Mesendoderm (in vitro differentiated cells): ENCODE measurements around the gene RBMS3.
A peak's percentile ranks its signal among the peaks of the same experiment; 100 is the strongest.

Experiments used
- DNase-seq: peaks from one replicate; pipeline ENCODE4 v3.0.0; 2013
- H2AK5ac ChIP-seq: 2 replicates; pipeline ENCODE4 v1.6.1; 2013; ENCODE audit warnings: low read length, inconsistent platforms
- H2BK120ac ChIP-seq: 2 replicates; pipeline ENCODE4 v1.6.1; 2013; ENCODE audit warnings: low read depth, mild to moderate bottlenecking, low read length, moderate library complexity, mixed read lengths
- H2BK15ac ChIP-seq: replicated peaks from 2 replicates; pipeline ENCODE4 v1.6.1; 2013; ENCODE audit warnings: low read depth, mild to moderate bottlenecking, moderate library complexity
- H2BK5ac ChIP-seq: 2 replicates; pipeline ENCODE4 v1.6.1; 2013; ENCODE audit warnings: low read length, inconsistent platforms
- H3K18ac ChIP-seq: 2 replicates; pipeline ENCODE4 v1.6.1; 2013; ENCODE audit warnings: mild to moderate bottlenecking, low read length, mixed read lengths
- H3K23ac ChIP-seq: one replicate; pipeline ENCODE4 v1.6.1; 2013; ENCODE audit warnings: low read length
- H3K27ac ChIP-seq: 2 replicates; pipeline ENCODE4 v1.5.1; 2013; ENCODE audit warnings: low read depth, mild to moderate bottlenecking, inconsistent platforms, low read length, moderate library complexity
- H3K27me3 ChIP-seq: 2 replicates; pipeline ENCODE4 v1.6.1; 2013; ENCODE audit warnings: low read length, control low read depth, mild to moderate bottlenecking, inconsistent platforms; ENCODE audit not compliant: insufficient read depth, poor library complexity
- H3K36me3 ChIP-seq: 2 replicates; pipeline ENCODE4 v1.6.1; 2013; ENCODE audit warnings: low read length, inconsistent platforms; ENCODE audit not compliant: control insufficient read depth, insufficient read depth
- H3K4ac ChIP-seq: one replicate; pipeline ENCODE4 v1.6.1; 2013; ENCODE audit warnings: low read depth, mild to moderate bottlenecking, low read length, moderate library complexity
- H3K4me1 ChIP-seq: 2 replicates; pipeline ENCODE4 v1.6.1; 2013; ENCODE audit warnings: low read depth, low read length, inconsistent platforms; ENCODE audit not compliant: control insufficient read depth
- H3K4me2 ChIP-seq: 2 replicates; pipeline ENCODE4 v1.6.1; 2013; ENCODE audit warnings: low read length
- H3K4me3 ChIP-seq: 2 replicates; pipeline ENCODE4 v1.5.1; 2013; ENCODE audit warnings: mild to moderate bottlenecking, low read length
- H3K56ac ChIP-seq: one replicate; pipeline ENCODE4 v1.6.1; 2013; ENCODE audit warnings: low read length
- H3K79me1 ChIP-seq: 2 replicates; pipeline ENCODE4 v1.6.1; 2013; ENCODE audit warnings: low read length, inconsistent platforms
- H3K79me2 ChIP-seq: 2 replicates; pipeline ENCODE4 v1.6.1; 2013; ENCODE audit warnings: mild to moderate bottlenecking, low read length; ENCODE audit not compliant: control insufficient read depth, insufficient read depth
- H3K9ac ChIP-seq: 2 replicates; pipeline ENCODE4 v1.6.1; 2013; ENCODE audit warnings: low read length, inconsistent platforms
- H4K5ac ChIP-seq: one replicate; pipeline ENCODE4 v1.6.1; 2013; ENCODE audit warnings: low read length
- H4K8ac ChIP-seq: one replicate; pipeline ENCODE4 v1.6.1; 2013; ENCODE audit warnings: low read depth, mild to moderate bottlenecking, control low read depth, low read length, moderate library complexity
- WGBS: extraction: QIAGEN DNeasy Blood & Tissue Kit; methylation state at CpG from one replicate; pipeline ENCODE4 v1.1.7; 2013; ENCODE audit warnings: low lambda C conversion rate, missing lambda C conversion rate; ENCODE audit not compliant: insufficient coverage; ENCODE audit errors: extremely low coverage; 5-methylcytosine and 5-hydroxymethylcytosine counted together

RBMS3 gene

DNA sequence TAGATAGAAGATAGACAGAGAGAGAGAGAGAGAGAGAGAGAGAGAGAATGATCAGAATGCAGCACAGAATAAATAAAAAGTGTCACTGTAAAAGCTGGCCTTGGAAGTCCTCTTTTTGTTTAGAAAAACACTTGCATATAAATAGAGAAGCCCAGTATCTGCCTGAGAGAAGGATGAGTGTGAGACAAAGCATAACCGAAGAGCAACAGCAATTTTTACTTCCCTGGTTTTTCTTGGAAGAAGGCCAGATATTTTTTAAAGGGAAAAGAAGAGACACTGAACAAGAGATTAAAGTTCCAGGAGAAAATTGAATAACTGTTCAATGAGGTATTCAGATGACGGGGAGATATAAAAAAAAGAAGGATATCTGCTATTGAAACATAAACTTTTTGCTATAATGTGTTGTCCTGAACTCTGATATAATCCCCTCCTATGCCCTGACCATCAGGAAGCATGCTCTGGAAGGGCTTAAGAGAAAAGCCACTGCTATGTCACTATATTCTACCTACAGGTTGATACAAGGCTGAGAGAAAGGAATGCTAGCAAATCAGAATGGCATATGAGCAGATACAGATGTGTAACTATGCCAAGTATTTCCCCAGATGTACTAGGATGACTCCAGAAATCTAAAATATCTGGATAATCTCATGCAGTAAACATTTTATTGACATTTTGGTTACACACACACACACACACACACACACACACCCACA is 358.9 kb downstream of the RBMS3 start:
- no peak overlapping the region for H3K27ac ChIP-seq
- DNase-seq, result peak; percentile 9
- H3K9ac ChIP-seq, result no peak overlapping the region
- no peak overlapping the region for H4K5ac ChIP-seq
- H2BK120ac ChIP-seq, result no peak overlapping the region
- no peak overlapping the region for H3K56ac ChIP-seq
- H3K18ac ChIP-seq, result no peak overlapping the region
- H3K79me2 ChIP-seq, result no peaks in the 10 kb centered on the region
- H3K27me3 ChIP-seq, result no peaks in the 10 kb centered on the region
- H4K8ac ChIP-seq, result no peak overlapping the region
- no peaks in the 10 kb centered on the region for H3K36me3 ChIP-seq
- H3K79me1 ChIP-seq, result no peaks in the 10 kb centered on the region
- no peak overlapping the region for H2BK15ac ChIP-seq
- no peak overlapping the region for H3K4me2 ChIP-seq
- no peak overlapping the region for H2AK5ac ChIP-seq
- no peak overlapping the region for H3K4ac ChIP-seq
- H3K4me1 ChIP-seq, result peaks cover 3% of the 10 kb centered on the region
- no CpG with 5 or more reads among the region's 2 CpGs for WGBS
- no peak overlapping the region for H3K23ac ChIP-seq
- H2BK5ac ChIP-seq, result no peak overlapping the region
- no peak overlapping the region for H3K4me3 ChIP-seq

DNA sequence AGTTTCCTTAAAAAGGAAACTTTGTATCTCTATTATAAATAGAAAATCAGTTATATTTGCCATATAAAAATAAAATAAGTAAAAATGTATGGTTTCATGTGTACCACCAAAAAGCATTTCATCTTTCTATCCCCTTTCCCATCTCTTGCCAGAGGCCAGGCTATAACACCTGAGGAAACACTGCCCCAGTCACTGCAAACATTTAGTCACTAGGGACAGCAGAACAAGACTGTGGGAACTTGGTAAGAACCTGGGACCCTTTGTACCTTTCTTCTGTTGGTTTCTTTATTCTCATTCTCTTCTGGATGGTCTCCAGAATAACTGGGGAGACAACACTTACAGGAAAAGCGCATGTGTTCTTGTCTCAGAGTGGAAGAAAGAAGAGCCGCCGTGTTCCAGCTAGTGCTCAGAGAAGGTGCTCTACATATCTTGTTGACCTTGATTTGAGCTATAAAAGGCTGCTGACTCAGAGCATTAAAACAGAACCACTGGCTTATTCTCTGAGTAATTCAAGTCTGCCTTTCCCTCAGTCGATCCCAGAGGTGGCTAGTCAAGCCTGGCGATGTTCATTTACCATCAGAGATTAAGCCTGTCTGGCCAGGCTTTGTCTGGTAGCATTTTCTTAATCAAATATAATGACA is 361.6 kb downstream of the RBMS3 start:
- no peak overlapping the region for H3K56ac ChIP-seq
- no peaks in the 10 kb centered on the region for H3K27me3 ChIP-seq
- peak overlapping the region; percentile 80 for H3K18ac ChIP-seq
- H3K79me1 ChIP-seq, result no peaks in the 10 kb centered on the region
- H3K4me2 ChIP-seq, result no peak overlapping the region
- H3K4me3 ChIP-seq, result no peak overlapping the region
- no peaks in the 10 kb centered on the region for H3K36me3 ChIP-seq
- H3K79me2 ChIP-seq, result no peaks in the 10 kb centered on the region
- no peak overlapping the region for H3K4ac ChIP-seq
- H2BK15ac ChIP-seq, result no peak overlapping the region
- H2BK120ac ChIP-seq, result no peak overlapping the region
- H2AK5ac ChIP-seq, result no peak overlapping the region
- WGBS, result no CpG with 5 or more reads among the region's 5 CpGs
- H3K4me1 ChIP-seq, result peaks cover 3% of the 10 kb centered on the region
- DNase-seq, result peak; percentile 36
- no peak overlapping the region for H3K9ac ChIP-seq
- no peak overlapping the region for H2BK5ac ChIP-seq
- H3K23ac ChIP-seq, result no peak overlapping the region
- H4K5ac ChIP-seq, result no peak overlapping the region
- no peak overlapping the region for H3K27ac ChIP-seq
- H4K8ac ChIP-seq, result no peak overlapping the region

DNA sequence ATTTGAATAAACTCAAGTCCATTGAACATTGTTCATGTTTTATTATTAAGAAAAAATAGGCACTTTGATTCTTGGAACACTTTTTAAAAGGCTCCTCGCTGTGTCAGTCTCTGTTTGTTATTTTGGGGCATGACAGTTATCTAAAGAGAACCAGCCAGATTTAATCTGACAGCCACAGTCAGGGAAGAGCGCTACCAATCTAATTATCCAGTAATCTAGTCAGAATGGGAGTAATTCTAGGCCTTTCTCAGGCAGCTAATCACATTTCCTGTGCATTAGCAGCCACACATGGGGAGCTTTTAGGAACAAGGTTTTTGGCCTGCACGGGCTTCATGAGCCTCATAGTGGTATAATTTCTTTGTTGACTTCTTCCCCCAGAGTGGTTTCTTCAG is 362.2 kb downstream of the RBMS3 start:
- Histone ChIP-seq H3K36me3 (no peaks in the 10 kb centered on the region), H3K27me3 (no peaks in the 10 kb centered on the region), H2BK5ac (no peak overlapping the region), H3K79me2 (no peaks in the 10 kb centered on the region), H3K27ac (peak overlapping the region; percentile 41), H3K18ac (peak overlapping the region; percentile 80), H4K8ac (no peak overlapping the region), H3K9ac (peak overlapping the region; percentile 7), H2BK120ac (no peak overlapping the region), H3K4me3 (no peak overlapping the region), H3K79me1 (no peaks in the 10 kb centered on the region), H3K4me1 (peaks cover 3% of the 10 kb centered on the region), H4K5ac (no peak overlapping the region), H3K56ac (peak overlapping the region; percentile 51), H2BK15ac (no peak overlapping the region), H3K23ac (no peak overlapping the region), H3K4me2 (no peak overlapping the region), H3K4ac (no peak overlapping the region), H2AK5ac (no peak overlapping the region)
- whole genome bisulfite sequencing, result no CpG with 5 or more reads among the region's 3 CpGs
- peak; percentile 74 for DNase-seq

DNA sequence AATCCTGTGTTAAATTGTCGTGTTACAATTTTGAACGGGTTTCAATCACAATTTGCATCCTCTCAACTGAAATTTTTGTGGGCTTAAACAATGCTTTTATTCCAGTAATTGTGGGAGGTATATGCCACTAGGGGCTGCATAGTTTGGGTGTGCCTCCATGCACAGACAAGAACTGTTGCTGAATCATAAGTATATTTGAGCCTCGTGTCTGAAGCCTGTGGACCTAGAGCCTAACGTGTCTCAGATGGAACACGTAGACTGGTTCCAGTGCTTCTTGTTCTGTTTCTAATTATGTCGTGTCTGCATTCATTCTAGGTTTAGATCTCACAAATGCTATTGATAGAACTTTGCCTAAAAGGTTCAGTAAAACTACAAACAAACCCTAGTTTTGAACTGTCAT is 363.4 kb downstream of the RBMS3 start:
- Histone ChIP-seq H2AK5ac (no peak overlapping the region), H3K23ac (no peak overlapping the region), H3K27ac (no peak overlapping the region), H3K79me2 (no peaks in the 10 kb centered on the region), H2BK5ac (no peak overlapping the region), H3K18ac (no peak overlapping the region), H3K9ac (no peak overlapping the region), H3K79me1 (no peaks in the 10 kb centered on the region), H3K56ac (no peak overlapping the region), H3K4ac (no peak overlapping the region), H3K4me3 (no peak overlapping the region), H2BK120ac (no peak overlapping the region), H3K27me3 (no peaks in the 10 kb centered on the region), H3K4me2 (no peak overlapping the region), H4K8ac (no peak overlapping the region), H2BK15ac (no peak overlapping the region), H3K36me3 (no peaks in the 10 kb centered on the region), H3K4me1 (peaks cover 3% of the 10 kb centered on the region), H4K5ac (no peak overlapping the region)
- DNase-seq, result no peak
- no CpG with 5 or more reads among the region's 6 CpGs for WGBS

DNA sequence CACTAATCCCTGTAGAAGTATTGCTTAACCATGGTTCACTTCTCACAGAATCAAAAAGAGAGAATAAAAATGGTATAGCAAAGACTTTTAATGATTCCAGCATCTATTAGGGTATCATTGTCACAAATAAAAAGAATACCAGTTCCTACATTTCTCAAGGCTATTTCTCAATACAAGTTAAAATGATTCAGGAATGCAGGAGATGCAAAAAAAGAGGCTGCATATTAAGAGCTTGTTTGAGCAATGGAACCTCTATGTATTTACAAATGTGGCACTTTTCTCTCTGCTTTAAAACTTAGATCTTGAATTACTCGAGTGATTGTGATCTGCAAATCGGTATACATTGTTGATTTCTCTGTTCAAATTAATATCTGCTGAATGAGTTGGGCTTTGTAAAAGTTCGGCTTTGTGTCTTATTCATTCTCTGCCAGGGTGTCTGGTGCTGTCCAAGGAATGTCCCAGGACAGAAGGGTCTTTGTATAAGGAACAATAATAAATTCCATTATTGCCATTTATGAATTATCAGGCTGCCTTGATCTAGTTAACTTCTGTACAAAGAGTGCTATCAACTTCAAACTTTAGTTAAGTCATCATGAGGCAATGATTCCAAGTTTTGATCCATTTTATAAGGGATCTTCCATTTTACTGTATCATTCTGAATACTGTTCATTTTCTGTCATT is 364.2 kb downstream of the RBMS3 start:
- H3K4me3 ChIP-seq, result no peak overlapping the region
- no peaks in the 10 kb centered on the region for H3K79me1 ChIP-seq
- H4K8ac ChIP-seq, result no peak overlapping the region
- H2BK120ac ChIP-seq, result no peak overlapping the region
- no peak overlapping the region for H3K23ac ChIP-seq
- H3K79me2 ChIP-seq, result no peaks in the 10 kb centered on the region
- H3K4ac ChIP-seq, result no peak overlapping the region
- H2BK15ac ChIP-seq, result no peak overlapping the region
- no CpG with 5 or more reads among the region's 3 CpGs for WGBS
- H3K56ac ChIP-seq, result no peak overlapping the region
- no peak overlapping the region for H2BK5ac ChIP-seq
- H3K4me1 ChIP-seq, result peaks cover 3% of the 10 kb centered on the region
- H3K27ac ChIP-seq, result no peak overlapping the region
- H3K18ac ChIP-seq, result no peak overlapping the region
- H3K9ac ChIP-seq, result no peak overlapping the region
- H3K27me3 ChIP-seq, result no peaks in the 10 kb centered on the region
- DNase-seq, result no peak
- H4K5ac ChIP-seq, result no peak overlapping the region
- no peak overlapping the region for H3K4me2 ChIP-seq
- no peaks in the 10 kb centered on the region for H3K36me3 ChIP-seq
- no peak overlapping the region for H2AK5ac ChIP-seq
